Effector memory CD4-positive, alpha-beta T cell (primary cell): ENCODE measurements around the gene MAL.

ENCODE experiments used
- DNase-seq, 3 donors: peaks; one replicate each; pipeline ENCODE4 v3.0.0-alpha.2; 2020
- H3K27ac ChIP-seq: 2 replicates; pipeline ENCODE4 v1.7.0; 2013; ENCODE audit warnings: mild to moderate bottlenecking, low read length, moderate library complexity; ENCODE audit not compliant: insufficient read depth, poor library complexity, severe bottlenecking
- H3K27me3 ChIP-seq: replicated peaks from 2 replicates; pipeline ENCODE4 v1.7.0; 2013; ENCODE audit warnings: mild to moderate bottlenecking, low read length; ENCODE audit not compliant: insufficient read depth, control insufficient read depth, poor library complexity, severe bottlenecking
- H3K36me3 ChIP-seq: 2 replicates; pipeline ENCODE4 v1.7.0; 2013; ENCODE audit warnings: mild to moderate bottlenecking, low read length, moderate library complexity; ENCODE audit not compliant: control insufficient read depth, insufficient read depth
- H3K4me1 ChIP-seq: 2 replicates; pipeline ENCODE4 v1.7.0; 2013; ENCODE audit warnings: low read length, mild to moderate bottlenecking; ENCODE audit not compliant: control insufficient read depth, insufficient read depth, poor library complexity, severe bottlenecking
- H3K4me3 ChIP-seq: 2 replicates; pipeline ENCODE4 v1.7.0; 2013; ENCODE audit warnings: low read length, low read depth, mild to moderate bottlenecking; ENCODE audit not compliant: insufficient read depth, poor library complexity, severe bottlenecking
- H3K9me3 ChIP-seq: 2 replicates; pipeline ENCODE4 v1.7.0; 2013; ENCODE audit warnings: mild to moderate bottlenecking, low read length, moderate library complexity; ENCODE audit not compliant: control insufficient read depth

Gene MAL

GRCh38 chr2:95054016-95054415 is 28.5 kb downstream of the MAL start:
- H3K36me3 ChIP-seq = peaks cover 45% of the 10 kb centered on the region
- no peak overlapping the region for H3K27ac ChIP-seq
- H3K27me3 ChIP-seq = no peaks in the 10 kb centered on the region
- H3K4me1 ChIP-seq = peaks cover 5% of the 10 kb centered on the region
- H3K4me3 ChIP-seq = no peak overlapping the region
- no peaks in the 10 kb centered on the region for H3K9me3 ChIP-seq
- no peak for DNase-seq

DNA sequence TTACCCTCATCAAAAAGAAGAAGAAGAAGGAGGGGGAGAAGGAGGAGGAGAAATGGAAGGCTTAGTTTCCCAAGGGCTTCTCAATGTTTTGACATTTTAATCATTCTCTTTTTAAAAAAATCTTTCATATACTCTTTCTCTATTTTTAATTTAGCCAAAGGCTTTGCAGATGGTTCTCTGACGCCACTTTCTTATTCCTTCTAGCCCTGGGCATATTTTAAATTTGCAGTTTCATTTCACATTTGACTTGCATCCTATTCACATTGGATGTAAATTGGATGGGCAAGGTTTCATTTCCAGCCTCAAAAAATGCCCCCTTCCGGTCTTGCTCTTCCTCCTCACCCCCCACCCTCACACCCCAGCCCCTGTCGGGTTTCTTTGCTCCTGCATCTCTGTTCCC is 29.8 kb downstream of the MAL start:
- no peak overlapping the region for H3K27ac ChIP-seq
- no peaks in the 10 kb centered on the region for H3K27me3 ChIP-seq
- H3K4me3 ChIP-seq = no peak overlapping the region
- H3K36me3 ChIP-seq = peaks cover 34% of the 10 kb centered on the region
- H3K9me3 ChIP-seq = no peaks in the 10 kb centered on the region
- DNase-seq = no peak
- H3K4me1 ChIP-seq = peaks cover 5% of the 10 kb centered on the region

GRCh38 chr2:95056044-95056443 is 30.5 kb downstream of the MAL start:
- no peak overlapping the region for H3K4me3 ChIP-seq
- peaks cover 28% of the 10 kb centered on the region for H3K36me3 ChIP-seq
- no peaks in the 10 kb centered on the region for H3K27me3 ChIP-seq
- H3K9me3 ChIP-seq = no peaks in the 10 kb centered on the region
- peaks cover 5% of the 10 kb centered on the region for H3K4me1 ChIP-seq
- no peak for DNase-seq
- H3K27ac ChIP-seq = no peak overlapping the region

DNA sequence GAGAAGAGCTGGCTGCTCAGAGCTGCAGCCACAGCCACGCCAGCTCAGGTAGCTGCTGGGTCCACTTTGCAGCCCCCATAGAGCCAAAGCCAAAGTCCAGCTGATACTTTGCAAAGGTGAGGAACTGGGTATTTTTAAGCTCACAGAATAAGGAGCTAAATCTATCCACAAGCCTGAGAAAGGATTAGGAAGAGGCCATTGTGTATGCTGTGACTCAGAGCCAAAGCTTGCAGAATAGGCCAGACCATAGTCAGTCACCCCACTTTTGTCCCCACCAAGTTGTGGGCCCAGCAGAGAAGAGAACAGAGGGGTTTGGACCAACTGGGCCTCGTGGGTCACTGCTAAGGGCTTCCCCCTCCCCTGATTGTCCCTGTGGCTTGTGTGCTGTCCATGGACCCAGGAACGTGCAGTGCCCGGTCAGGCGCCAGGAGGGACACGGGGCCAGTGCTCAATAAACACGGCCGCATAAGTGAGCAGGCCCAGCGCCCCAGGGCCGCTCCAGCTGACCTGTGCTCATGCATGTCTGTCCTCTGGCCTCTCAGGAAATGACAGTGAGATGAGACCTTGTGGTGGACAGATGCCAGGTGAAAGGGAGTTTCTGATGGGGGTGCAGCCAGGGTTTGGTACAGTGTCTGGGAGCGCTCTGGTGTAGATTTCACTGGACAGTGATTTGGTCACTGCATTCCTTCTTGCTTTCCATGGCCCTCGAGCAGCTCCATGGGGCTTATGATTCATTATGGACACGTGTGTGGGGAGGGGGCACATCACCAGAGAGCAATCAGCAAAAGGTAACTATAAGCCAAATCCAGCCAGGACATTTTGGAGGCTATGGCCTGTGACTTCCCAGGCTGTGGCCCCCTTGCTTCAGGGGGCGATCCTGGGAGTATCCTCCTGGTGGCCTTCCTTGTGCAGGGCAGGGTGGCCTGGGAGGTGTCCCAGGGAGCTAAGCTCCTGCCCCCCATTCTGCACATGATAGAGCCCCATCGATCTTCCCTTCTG is 31.3 kb downstream of the MAL start:
- Histone ChIP-seq H3K27me3 (no peaks in the 10 kb centered on the region), H3K27ac (no peak overlapping the region), H3K36me3 (peaks cover 21% of the 10 kb centered on the region), H3K9me3 (no peaks in the 10 kb centered on the region), H3K4me1 (peaks cover 10% of the 10 kb centered on the region), H3K4me3 (no peak overlapping the region)
- DNase-seq = no peak

GRCh38 chr2:95057535-95058370 is 32.2 kb downstream of the MAL start:
- Histone ChIP-seq H3K4me3 (no peak overlapping the region), H3K9me3 (no peaks in the 10 kb centered on the region), H3K4me1 (peaks cover 20% of the 10 kb centered on the region), H3K27me3 (no peaks in the 10 kb centered on the region), H3K27ac (no peak overlapping the region), H3K36me3 (peaks cover 11% of the 10 kb centered on the region)
- no peak for DNase-seq

DNA sequence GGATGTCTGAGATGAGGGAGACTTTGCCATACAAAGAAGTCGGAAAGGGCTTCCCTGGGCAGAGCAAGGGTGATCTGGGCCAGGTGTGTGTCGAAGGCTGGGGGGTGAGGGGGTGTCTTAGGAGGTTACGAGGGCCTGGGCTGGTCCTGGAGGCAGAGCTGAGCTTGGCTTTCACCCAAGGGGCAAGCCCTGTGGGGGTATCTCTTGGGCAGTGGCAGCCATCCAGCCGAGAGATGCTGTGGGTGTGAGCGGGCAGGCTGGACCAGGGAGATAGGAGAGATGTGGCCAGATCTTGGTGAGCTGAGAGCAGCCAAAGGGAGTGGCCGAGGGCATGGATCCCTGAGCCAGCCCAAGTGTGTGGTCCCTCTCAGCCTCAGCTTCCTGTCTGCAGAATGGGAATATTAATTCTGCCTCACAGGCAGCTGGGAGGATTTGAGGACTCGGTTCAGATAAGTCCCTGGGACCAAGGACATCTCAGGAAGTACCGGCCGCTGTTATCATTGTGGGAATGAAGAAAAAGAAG is 33.0 kb downstream of the MAL start:
- DNase-seq = no peak
- no peaks in the 10 kb centered on the region for H3K9me3 ChIP-seq
- H3K4me1 ChIP-seq = peaks cover 25% of the 10 kb centered on the region
- no peak overlapping the region for H3K27ac ChIP-seq
- H3K27me3 ChIP-seq = no peaks in the 10 kb centered on the region
- no peak overlapping the region for H3K4me3 ChIP-seq
- peaks cover 4% of the 10 kb centered on the region for H3K36me3 ChIP-seq

GRCh38 chr2:95058989-95059641 is 33.6 kb downstream of the MAL start:
- Histone ChIP-seq H3K27ac (no peak overlapping the region), H3K4me1 (peaks cover 25% of the 10 kb centered on the region), H3K9me3 (no peaks in the 10 kb centered on the region), H3K27me3 (no peaks in the 10 kb centered on the region), H3K4me3 (no peak overlapping the region), H3K36me3 (no peaks in the 10 kb centered on the region)
- DNase-seq = no peak

- Histone ChIP-seq H3K27me3 (no peaks in the 10 kb centered on the region), H3K36me3 (no peaks in the 10 kb centered on the region), H3K27ac (no peak overlapping the region), H3K4me3 (no peak overlapping the region), H3K4me1 (peaks cover 25% of the 10 kb centered on the region), H3K9me3 (no peaks in the 10 kb centered on the region)
- no peak for DNase-seq
These were observed 34.3 kb downstream of the MAL start for GRCh38 chr2:95059656-95060370.

GRCh38 chr2:95060446-95061118 is 35.1 kb downstream of the MAL start:
- Histone ChIP-seq H3K36me3 (no peaks in the 10 kb centered on the region), H3K4me3 (no peak overlapping the region), H3K4me1 (peaks cover 23% of the 10 kb centered on the region), H3K9me3 (no peaks in the 10 kb centered on the region), H3K27me3 (no peaks in the 10 kb centered on the region), H3K27ac (no peak overlapping the region)
- no peak for DNase-seq
